ENCODE results near the gene ANGPTL1. TPM values are rescaled to one million over a fixed set of nuclear protein-coding genes. Genes with fewer than 3 reads are reported as not detected.

The ANGPTL1 gene
- total RNA-seq, 1 donor from 2014 or later: 11.5 TPM

- H3K27me3 ChIP-seq (ENCODE audit: low read depth): no peaks in the 10 kb centered on the region
- H3K4me1 ChIP-seq: peaks cover 4% of the 10 kb centered on the region
- peaks cover 4% of the 10 kb centered on the region for H3K9me3 ChIP-seq (replicated peaks)
- intact Hi-C loops (cut with micrococcal nuclease): no loop called here
- no peaks in the 10 kb centered on the region for H3K36me3 ChIP-seq
- no peak overlapping the region for H3K4me3 ChIP-seq
- no peak overlapping the region for H3K27ac ChIP-seq (replicated peaks)
- DNase-seq: no peak
- TF ChIP-seq CTCF (IDR thresholded peaks at IDR 0.05; ENCODE audit: borderline replicate concordance): no peak
Measured at GRCh38 chr1:178912597-178912996, 41.7 kb upstream of the ANGPTL1 start.

- Histone ChIP-seq H3K27ac (replicated peaks) (no peak overlapping the region), H3K9me3 (replicated peaks) (peaks cover 4% of the 10 kb centered on the region), H3K4me1 (no peaks in the 10 kb centered on the region), H3K4me3 (no peak overlapping the region), H3K27me3 (ENCODE audit: low read depth) (no peaks in the 10 kb centered on the region), H3K36me3 (peaks cover 4% of the 10 kb centered on the region)
- intact Hi-C loops (cut with micrococcal nuclease): no loop called here
- no peak for TF ChIP-seq CTCF (IDR thresholded peaks at IDR 0.05; ENCODE audit: borderline replicate concordance)
- no peak for DNase-seq
Measured at GRCh38 chr1:178910023-178910422, 39.1 kb upstream of the ANGPTL1 start.

GRCh38 chr1:178908358-178908757 lies 37.5 kb upstream of the ANGPTL1 start:
- no peak for DNase-seq
- Histone ChIP-seq H3K9me3 (replicated peaks) (peaks cover 4% of the 10 kb centered on the region), H3K27ac (replicated peaks) (no peak overlapping the region), H3K27me3 (ENCODE audit: low read depth) (no peaks in the 10 kb centered on the region), H3K36me3 (peaks cover 8% of the 10 kb centered on the region), H3K4me1 (no peaks in the 10 kb centered on the region), H3K4me3 (no peak overlapping the region)
- TF ChIP-seq CTCF (IDR thresholded peaks at IDR 0.05; ENCODE audit: borderline replicate concordance): no peak
- intact Hi-C loops (cut with micrococcal nuclease): no loop called here

- TF ChIP-seq CTCF (IDR thresholded peaks at IDR 0.05; ENCODE audit: borderline replicate concordance): no peak
- Histone ChIP-seq H3K27me3 (ENCODE audit: low read depth) (no peaks in the 10 kb centered on the region), H3K27ac (replicated peaks) (no peak overlapping the region), H3K4me3 (no peak overlapping the region), H3K36me3 (peaks cover 6% of the 10 kb centered on the region), H3K4me1 (no peaks in the 10 kb centered on the region), H3K9me3 (replicated peaks) (no peaks in the 10 kb centered on the region)
- intact Hi-C loops (cut with micrococcal nuclease): no loop called here
- DNase-seq: no peak
Measured at GRCh38 chr1:178901482-178902125, 30.7 kb upstream of the ANGPTL1 start.

GRCh38 chr1:178899402-178899801 lies 28.5 kb upstream of the ANGPTL1 start:
- H3K4me3 ChIP-seq: no peak overlapping the region
- peaks cover 8% of the 10 kb centered on the region for H3K4me1 ChIP-seq
- H3K27ac ChIP-seq (replicated peaks): no peak overlapping the region
- intact Hi-C loops (cut with micrococcal nuclease): no loop called here
- H3K9me3 ChIP-seq (replicated peaks): no peaks in the 10 kb centered on the region
- H3K36me3 ChIP-seq: peaks cover 8% of the 10 kb centered on the region
- TF ChIP-seq CTCF (IDR thresholded peaks at IDR 0.05; ENCODE audit: borderline replicate concordance): no peak
- H3K27me3 ChIP-seq (ENCODE audit: low read depth): no peaks in the 10 kb centered on the region
- DNase-seq: no peak

Measured in left ventricle myocardium inferior (tissue), 1 donor.